Hepatocyte (in vitro differentiated cells): Measurements from ENCODE around the gene TESMIN. TPM values are rescaled to one million over a fixed set of nuclear protein-coding genes. Genes with fewer than 3 reads are reported as not detected.

ENCODE experiments used
- DNase-seq: peaks from one replicate; pipeline ENCODE4 v3.0.0-alpha.2; 2016; ENCODE audit warnings: low spot score
- H2AFZ ChIP-seq: fragments of 200-600 bp; sonication (generic); 2 replicates; pipeline ENCODE4 v1.6.0; 2016; ENCODE audit warnings: antibody characterized with exemption, mild to moderate bottlenecking
- H3K27ac ChIP-seq: fragments of 200-600 bp; sonication (generic); 2 replicates; pipeline ENCODE4 v1.5.1; 2016; ENCODE audit warnings: mild to moderate bottlenecking
- H3K27me3 ChIP-seq: fragments of 200-600 bp; sonication (generic); 2 replicates; pipeline ENCODE4 v1.6.1; 2016
- H3K36me3 ChIP-seq: fragments of 200-600 bp; sonication (generic); replicated peaks from 2 replicates; pipeline ENCODE4 v1.5.1; 2016; ENCODE audit warnings: low read depth; ENCODE audit not compliant: insufficient read depth
- H3K4me1 ChIP-seq: fragments of 200-600 bp; sonication (generic); 2 replicates; pipeline ENCODE4 v1.5.1; 2016; ENCODE audit warnings: mild to moderate bottlenecking, moderate library complexity; ENCODE audit not compliant: insufficient read depth
- H3K4me2 ChIP-seq: fragments of 200-600 bp; sonication (generic); 2 replicates; pipeline ENCODE4 v1.6.0; 2016
- H3K4me3 ChIP-seq: fragments of 200-600 bp; sonication (generic); 2 replicates; pipeline ENCODE4 v1.5.1; 2016; ENCODE audit warnings: mild to moderate bottlenecking
- H3K79me2 ChIP-seq: fragments of 200-600 bp; sonication (generic); 2 replicates; pipeline ENCODE4 v1.6.0; 2017; ENCODE audit warnings: mild to moderate bottlenecking
- H3K9me2 ChIP-seq: fragments of 200-600 bp; sonication (generic); replicated peaks from 2 replicates; pipeline ENCODE4 v1.6.0; 2017; ENCODE audit warnings: mild to moderate bottlenecking; ENCODE audit not compliant: insufficient read depth
- H3K9me3 ChIP-seq: fragments of 200-600 bp; sonication (generic); 2 replicates; pipeline ENCODE4 v1.5.1; 2016; ENCODE audit warnings: low read depth, mild to moderate bottlenecking
- H4K20me1 ChIP-seq: fragments of 200-600 bp; sonication (generic); 2 replicates; pipeline ENCODE4 v1.6.0; 2016; ENCODE audit warnings: mild to moderate bottlenecking; ENCODE audit not compliant: insufficient read depth, poor library complexity, severe bottlenecking
- EZH2 ChIP-seq: fragments of 200-600 bp; sonication (generic); IDR thresholded peaks from 2 replicates; pipeline ENCODE4 v1.6.1; 2016; ENCODE audit warnings: antibody characterized with exemption, mild to moderate bottlenecking, borderline replicate concordance
- EZH2phosphoT487 ChIP-seq: fragments of 200-600 bp; sonication (generic); IDR thresholded peaks from one replicate; pipeline ENCODE4 v1.6.1; 2018; ENCODE audit warnings: antibody characterized with exemption, mild to moderate bottlenecking, low read depth, moderate library complexity; ENCODE audit not compliant: unreplicated experiment, severe bottlenecking
- WGBS: methylation state at CpG from one replicate; pipeline ENCODE4 v1.1.6; 2016; ENCODE audit warnings: low lambda C conversion rate; ENCODE audit errors: missing lambda C conversion rate; 5-methylcytosine and 5-hydroxymethylcytosine counted together
- polyA plus RNA-seq: library from polyadenylated mRNA; unstranded; fragments of >200 nt; fragmentation: Nextera tagmentation; extraction: Ambion mirVana; gene quantifications from 2 replicates; pipeline ENCODE4 v1.2.1, GENCODE V29; 2016
- total RNA-seq: library from RNA; depleted of rRNA; stranded (reverse); fragments of >200 nt; gene quantifications from 2 replicates; pipeline ENCODE4 v1.2.3, GENCODE V29; 2014
- TF ChIP-seq, protein P1 (sequence below): fragments of 200-600 bp; sonication (generic); IDR thresholded peaks from 2 replicates; pipeline ENCODE4 v1.5.1; 2016; ENCODE audit warnings: antibody characterized with exemption, mild to moderate bottlenecking; ENCODE audit not compliant: poor library complexity

TESMIN gene
- total and polyA plus RNA-seq, 2 experiments from 2014 or later: 1.5 to 6.7 TPM

DNA sequence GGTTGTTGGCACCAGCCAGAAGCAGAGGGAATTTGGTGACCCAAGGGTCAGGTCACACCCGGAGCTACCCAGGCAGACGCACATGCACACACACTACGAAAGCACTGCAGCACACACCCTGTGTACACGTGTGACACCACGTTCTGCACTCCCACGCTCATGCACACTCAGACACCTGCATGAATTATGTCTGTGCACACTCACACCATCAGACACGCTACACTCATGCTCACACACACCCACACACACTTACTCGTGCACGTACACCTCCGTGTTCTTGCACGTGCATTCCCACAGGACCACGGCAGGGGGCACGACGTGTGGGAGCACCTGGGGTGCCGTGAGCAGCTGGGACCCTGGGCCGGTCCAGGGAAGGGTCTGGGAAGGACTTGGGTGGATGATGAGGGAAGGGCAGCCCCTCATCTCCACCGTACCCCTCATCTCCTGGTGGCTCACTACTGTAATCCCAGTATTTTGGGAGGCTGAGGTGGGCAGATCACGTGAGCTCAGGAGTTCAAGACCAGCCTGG, 87.8 kb downstream of the TESMIN start:
- TF ChIP-seq EZH2phosphoT487 (no peak), EZH2 (no peak)
- TF ChIP-seq, protein P1, sequence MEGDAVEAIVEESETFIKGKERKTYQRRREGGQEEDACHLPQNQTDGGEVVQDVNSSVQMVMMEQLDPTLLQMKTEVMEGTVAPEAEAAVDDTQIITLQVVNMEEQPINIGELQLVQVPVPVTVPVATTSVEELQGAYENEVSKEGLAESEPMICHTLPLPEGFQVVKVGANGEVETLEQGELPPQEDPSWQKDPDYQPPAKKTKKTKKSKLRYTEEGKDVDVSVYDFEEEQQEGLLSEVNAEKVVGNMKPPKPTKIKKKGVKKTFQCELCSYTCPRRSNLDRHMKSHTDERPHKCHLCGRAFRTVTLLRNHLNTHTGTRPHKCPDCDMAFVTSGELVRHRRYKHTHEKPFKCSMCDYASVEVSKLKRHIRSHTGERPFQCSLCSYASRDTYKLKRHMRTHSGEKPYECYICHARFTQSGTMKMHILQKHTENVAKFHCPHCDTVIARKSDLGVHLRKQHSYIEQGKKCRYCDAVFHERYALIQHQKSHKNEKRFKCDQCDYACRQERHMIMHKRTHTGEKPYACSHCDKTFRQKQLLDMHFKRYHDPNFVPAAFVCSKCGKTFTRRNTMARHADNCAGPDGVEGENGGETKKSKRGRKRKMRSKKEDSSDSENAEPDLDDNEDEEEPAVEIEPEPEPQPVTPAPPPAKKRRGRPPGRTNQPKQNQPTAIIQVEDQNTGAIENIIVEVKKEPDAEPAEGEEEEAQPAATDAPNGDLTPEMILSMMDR: no peak
- Histone ChIP-seq H2AFZ (no peak overlapping the region), H3K27me3 (no peaks in the 10 kb centered on the region), H3K9me3 (no peaks in the 10 kb centered on the region), H4K20me1 (no peaks in the 10 kb centered on the region), H3K4me2 (no peak overlapping the region), H3K27ac (no peak overlapping the region), H3K9me2 (no peaks in the 10 kb centered on the region), H3K4me3 (no peak overlapping the region), H3K4me1 (peaks cover 8% of the 10 kb centered on the region), H3K79me2 (no peaks in the 10 kb centered on the region), H3K36me3 (no peaks in the 10 kb centered on the region)
- DNase-seq: no peak
- 92% methylated on average over 18 of the region's 18 CpGs for WGBS

DNA sequence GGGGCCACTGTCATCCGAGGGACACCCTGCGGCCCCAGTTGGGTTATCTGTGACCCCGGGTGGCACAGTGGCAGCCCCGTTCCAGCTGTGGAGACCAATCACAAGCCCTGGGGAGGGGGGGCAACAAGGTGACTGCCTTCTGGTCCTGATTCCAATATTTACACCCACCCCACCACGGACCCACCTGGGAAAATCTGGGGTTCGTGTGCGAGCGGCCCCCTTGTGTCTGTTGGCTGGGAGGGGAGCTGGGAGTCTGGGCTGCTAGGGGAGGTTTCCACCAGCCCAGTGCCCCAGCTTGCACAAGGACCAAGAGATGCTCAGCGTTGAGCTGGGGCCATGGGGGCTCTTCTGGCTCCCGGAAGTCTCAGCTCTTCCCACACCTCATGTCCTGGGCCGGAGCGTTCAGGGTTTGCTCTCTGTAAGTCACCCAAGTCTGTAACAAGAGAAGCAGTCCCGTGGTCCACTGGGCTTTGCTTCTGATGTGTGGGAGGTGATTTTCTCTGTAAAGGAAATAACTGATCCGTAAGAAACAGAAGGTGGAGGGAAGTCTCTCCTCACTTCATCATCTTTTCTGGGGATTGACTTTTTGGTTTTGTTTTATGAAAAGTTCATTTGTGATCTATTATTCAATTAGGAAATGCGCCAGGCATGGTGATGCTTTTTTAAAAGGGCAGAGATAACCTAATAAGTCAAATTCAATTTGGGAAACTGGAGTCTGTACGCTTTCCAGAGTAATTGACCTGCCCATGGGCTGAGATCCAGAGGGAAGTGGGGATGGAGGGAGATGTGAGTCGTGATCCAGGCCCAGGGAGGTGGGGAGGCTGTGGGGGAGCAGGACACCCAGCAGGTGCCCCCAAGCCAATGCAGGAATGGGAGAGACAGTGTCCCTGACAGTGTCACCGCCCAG, 89.4 kb downstream of the TESMIN start:
- H3K27ac ChIP-seq: no peak overlapping the region
- no peaks in the 10 kb centered on the region for H3K9me3 ChIP-seq
- H3K9me2 ChIP-seq: no peaks in the 10 kb centered on the region
- no peak overlapping the region for H3K4me2 ChIP-seq
- DNase-seq: no peak
- no peak for TF ChIP-seq EZH2
- no peak for TF ChIP-seq EZH2phosphoT487
- TF ChIP-seq, protein P1: no peak
- 71% methylated on average over 18 of the region's 18 CpGs for WGBS
- no peaks in the 10 kb centered on the region for H3K36me3 ChIP-seq
- no peaks in the 10 kb centered on the region for H4K20me1 ChIP-seq
- H3K79me2 ChIP-seq: no peaks in the 10 kb centered on the region
- H3K27me3 ChIP-seq: no peaks in the 10 kb centered on the region
- H3K4me3 ChIP-seq: no peak overlapping the region
- peaks cover 9% of the 10 kb centered on the region for H3K4me1 ChIP-seq
- H2AFZ ChIP-seq: no peak overlapping the region

DNA sequence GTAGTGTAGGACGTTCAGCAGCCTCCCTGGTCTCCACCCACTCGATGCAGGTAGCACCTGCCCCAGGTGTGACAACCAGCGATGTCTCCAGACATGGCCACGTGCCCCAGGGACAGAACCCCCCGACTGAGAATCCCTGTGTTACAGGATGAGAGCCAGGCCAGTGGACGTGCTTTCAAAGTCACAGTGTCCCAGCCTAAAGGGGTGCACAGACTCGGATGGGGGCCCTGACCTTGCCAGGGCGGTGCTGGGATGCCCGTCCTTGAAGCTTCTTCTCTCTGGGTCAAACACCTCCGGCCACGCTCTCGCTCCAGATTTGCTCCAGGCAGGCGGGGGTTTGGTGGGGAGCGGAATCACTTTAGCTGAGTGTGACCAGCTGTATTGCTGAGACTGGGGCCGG, 90.3 kb downstream of the TESMIN start:
- Histone ChIP-seq H3K36me3 (no peaks in the 10 kb centered on the region), H3K79me2 (no peaks in the 10 kb centered on the region), H3K27ac (no peak overlapping the region), H2AFZ (no peak overlapping the region), H3K9me2 (no peaks in the 10 kb centered on the region), H3K4me2 (no peak overlapping the region), H3K4me1 (peaks cover 9% of the 10 kb centered on the region), H3K4me3 (no peak overlapping the region), H3K9me3 (no peaks in the 10 kb centered on the region), H3K27me3 (no peaks in the 10 kb centered on the region), H4K20me1 (no peaks in the 10 kb centered on the region)
- no peak for TF ChIP-seq EZH2phosphoT487
- TF ChIP-seq, protein P1: no peak
- TF ChIP-seq EZH2: no peak
- WGBS: 86% methylated on average over 15 of the region's 15 CpGs
- DNase-seq: no peak
